NCI-H2081 (cell line): Measurements from ENCODE around the gene GNE.
A peak's percentile ranks its signal among the peaks of the same experiment; 100 is the strongest.

Source experiments
- DNase-seq, 2 experiments: peaks; one replicate each; lab custom pipeline; 2025; lab: John Stamatoyannopoulos, UW

Gene GNE

DNA sequence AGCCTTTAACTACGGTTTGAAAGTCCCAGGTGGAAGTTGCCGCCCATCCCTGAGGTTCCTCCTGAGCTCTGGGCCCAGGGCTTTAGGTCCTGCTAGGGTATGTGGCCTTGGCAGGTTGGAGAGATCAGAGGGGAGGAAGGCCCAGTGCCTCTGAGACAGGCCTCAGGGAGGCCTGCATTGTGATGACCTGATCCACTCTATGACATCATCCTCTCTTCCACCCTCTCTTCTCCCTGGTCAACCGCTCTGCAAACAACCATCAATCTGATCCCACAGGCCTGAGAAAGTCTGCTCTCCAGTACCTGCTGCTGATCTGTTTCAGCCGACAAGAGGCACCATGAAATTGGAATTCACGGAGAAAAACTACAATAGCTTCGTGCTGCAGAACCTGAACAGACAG, 89.1 kb downstream of the GNE start, which contains the start of gene CCIN:
Gene CCIN, plus strand, starts transcription at position 223 of the 400 bp plus-strand sequence. Its CDS starts 115 bp downstream, at position 338.
- DNase-seq, result no peak

GRCh38 chr9:36166168-36166927, 91.9 kb downstream of the GNE start:
- peak; percentile 74 to 77 for DNase-seq

GRCh38 chr9:36165826-36166167, 92.5 kb downstream of the GNE start:
- no peak for DNase-seq

DNA sequence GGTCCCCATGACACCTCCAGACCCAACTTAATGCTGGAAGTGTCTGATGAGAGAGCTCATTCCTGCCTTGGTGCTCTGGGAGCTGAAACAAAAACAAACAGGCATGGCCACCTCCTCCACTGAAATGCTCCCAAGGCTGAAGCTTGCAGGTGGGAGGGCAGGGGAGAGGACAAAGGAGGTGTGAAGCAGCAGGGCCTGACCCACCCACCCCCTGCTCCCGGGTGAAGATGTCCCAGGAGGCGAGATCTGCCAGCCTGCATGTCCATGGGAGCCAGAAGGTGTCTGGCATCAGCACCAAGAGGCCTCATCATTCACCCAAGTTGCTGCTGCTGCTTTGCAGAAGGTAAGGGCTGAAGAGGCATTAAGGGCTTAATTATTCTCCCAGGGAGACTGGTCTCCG, 93.3 kb downstream of the GNE start:
- DNase-seq, result no peak
